GM19035 (cell line): ENCODE data around the gene GRAP2.
"Not testable (repeated sequence)": the region's sequence is repeated elsewhere in the genome, so short reads cannot be mapped to it uniquely, and the experiment has no call there.

Source experiments
- ATAC-seq: cut with Tn5 transposase; IDR thresholded peaks from one replicate; pipeline ENCODE4 v1.9.1; 2021; ENCODE audit not compliant: unreplicated experiment

Gene GRAP2

GRCh38 chr22:39991159-39991860 is 90.4 kb downstream of the GRAP2 start:
- ATAC-seq, result no peak

DNA sequence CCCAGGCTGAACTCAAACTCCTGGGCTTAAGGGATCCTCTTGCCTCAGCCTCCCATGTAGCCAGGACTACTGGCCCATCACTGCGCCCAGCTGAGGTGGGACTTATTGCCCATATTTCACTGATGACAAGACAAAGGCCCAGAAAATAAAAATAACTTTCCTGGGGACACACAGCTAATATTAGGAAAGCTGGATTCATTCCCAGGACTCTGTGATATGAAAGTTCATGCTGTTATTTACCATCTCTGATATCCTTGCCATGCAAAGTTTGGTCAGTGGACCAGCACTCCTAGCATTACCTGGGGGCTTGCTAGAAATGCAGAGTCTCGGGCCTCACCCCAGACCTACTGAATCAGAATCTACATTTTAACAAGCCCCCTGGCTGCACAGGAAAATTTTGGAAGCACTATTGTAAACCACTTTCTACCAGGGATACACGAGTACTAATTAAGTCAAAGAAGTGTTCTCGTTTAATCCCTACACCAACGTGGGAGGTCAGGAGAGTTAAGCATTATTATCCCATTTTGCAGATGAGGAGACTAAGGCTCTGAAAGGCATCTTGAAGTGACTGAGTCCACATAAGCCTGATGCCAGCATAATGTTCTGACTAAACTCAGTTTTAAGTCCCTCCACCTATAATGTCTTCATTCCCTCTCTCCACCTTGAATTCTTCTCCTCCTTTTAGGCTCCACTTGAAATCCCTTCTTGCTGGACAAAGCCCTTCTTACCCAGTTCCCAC is 91.4 kb downstream of the GRAP2 start:
- ATAC-seq, result no peak

DNA sequence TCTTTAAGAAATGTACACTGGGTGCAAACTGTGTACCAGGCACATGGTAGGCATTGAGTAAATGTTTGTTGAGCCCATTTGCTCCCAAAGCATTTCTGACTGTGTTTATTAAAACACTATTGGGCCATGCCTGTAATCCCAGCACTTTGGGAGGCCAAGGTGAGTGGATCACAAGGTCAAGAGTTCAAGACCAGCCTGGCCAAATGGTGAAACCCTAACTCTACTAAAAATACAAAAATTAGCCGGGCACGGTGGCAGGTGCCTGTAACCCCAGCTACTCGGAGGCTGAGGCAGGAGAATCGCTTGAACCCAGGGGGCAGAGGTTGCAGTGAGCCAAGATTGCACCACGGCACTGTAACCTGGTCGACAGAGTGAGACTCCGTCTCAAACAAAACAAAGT is 92.0 kb downstream of the GRAP2 start:
- ATAC-seq, result not testable (repeated sequence)

DNA sequence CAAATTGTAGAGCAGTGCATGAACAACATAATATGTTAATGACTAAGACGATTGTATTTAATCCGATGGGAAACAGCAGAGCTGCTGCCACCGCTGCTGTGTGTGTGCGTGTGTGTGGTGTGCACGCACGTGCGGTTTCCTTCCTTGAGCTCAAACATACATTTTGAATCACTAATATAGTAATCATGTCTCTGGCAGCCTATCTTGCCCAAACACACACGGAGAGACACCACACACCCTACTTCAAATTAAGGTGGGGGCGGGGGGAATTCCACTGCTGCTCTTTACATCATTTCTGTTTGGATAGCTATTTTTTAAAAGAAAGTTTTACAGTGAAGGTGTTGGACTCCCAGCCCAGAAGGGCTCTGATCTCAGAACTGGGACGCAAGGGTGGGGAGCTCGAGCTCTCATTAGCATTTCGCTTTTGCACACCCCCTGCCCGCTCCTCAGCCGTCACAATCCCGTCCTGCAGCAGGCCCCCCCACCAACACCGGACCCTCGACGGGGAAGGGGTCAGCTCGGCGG is 93.2 kb downstream of the GRAP2 start:
- no peak for ATAC-seq

GRCh38 chr22:39994566-39995392 is 93.9 kb downstream of the GRAP2 start, which contains the start of gene FAM83F:
Gene FAM83F, plus strand, starts transcription at chr22:39994954. Its CDS starts 89 bp downstream, at chr22:39995043.
- ATAC-seq, result no peak

DNA sequence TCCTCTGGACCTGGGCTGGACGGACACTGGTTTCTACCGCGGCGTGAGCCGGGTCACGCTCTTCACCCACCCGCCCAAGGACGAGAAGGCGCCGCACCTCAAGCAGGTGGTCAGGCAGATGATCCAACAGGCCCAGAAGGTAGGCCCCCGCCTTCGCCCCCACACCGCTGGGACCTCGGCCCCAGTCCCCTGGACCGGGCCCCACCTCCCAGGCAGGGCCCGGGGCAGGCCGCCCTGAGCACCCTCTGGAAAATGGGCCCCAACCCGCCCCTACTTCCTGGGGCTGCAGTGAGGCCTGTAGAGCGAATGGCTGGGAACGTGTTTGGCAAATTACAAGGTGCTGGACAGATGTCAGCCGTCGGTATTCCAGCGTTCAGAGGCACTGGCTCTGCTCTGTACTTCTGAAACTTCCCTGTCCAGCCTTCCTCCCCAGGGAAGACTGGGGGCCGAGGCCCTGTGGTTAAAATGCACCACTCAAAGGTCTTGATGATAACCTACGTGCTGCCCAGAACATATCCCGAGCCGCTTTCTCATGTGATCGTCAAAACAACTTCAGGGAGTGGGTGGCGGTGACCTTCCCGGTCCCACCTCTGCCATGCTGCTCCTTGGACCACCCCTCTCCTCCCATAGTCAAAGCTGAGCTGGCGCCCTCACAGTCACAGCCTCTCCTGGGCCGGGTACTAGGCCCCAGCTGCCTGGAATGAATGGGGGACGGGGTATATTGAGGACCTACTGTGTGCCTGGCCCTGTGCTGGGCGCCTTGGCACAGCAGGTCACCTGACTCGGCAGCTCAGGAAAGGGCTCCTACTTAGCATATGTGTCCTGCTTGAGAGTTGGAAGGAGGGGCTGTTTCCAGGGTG is 94.7 kb downstream of the GRAP2 start:
- ATAC-seq, result no peak

GRCh38 chr22:39996732-39997131 is 95.8 kb downstream of the GRAP2 start:
- no peak for ATAC-seq

- ATAC-seq, result no peak
Measured at GRCh38 chr22:39997421-39997820, 96.5 kb downstream of the GRAP2 start.

- no peak for ATAC-seq
Measured at GRCh38 chr22:39997939-39998726, 97.2 kb downstream of the GRAP2 start.

DNA sequence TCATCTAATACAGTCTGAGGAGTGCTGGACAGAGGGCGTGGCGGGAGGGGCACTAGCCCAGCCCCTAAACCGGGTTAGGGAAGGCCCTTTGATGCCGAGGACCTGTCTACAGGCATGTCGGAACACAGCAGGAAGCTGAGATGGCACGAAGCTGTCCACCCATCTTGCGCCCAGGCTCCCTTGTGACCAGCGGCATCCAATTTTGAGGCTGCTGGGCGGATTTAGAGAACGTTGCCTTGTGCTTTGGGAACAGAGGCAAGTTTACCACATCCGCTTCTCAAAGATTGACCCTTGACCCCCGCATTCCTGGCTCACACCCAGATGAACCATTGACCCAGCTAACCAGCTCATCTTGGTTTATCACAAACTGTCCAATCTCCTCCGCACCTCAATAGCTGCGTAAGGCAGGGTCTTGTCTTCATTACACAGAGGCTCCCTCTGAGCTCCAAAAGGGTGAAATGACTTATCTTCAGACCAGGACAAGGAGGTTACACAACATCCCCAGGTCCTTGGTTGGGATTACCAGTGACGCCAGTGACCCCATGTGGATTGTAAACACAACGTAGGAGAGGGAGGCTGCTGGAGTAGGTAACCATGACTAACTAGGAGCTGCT is 98.4 kb downstream of the GRAP2 start:
- no peak for ATAC-seq

DNA sequence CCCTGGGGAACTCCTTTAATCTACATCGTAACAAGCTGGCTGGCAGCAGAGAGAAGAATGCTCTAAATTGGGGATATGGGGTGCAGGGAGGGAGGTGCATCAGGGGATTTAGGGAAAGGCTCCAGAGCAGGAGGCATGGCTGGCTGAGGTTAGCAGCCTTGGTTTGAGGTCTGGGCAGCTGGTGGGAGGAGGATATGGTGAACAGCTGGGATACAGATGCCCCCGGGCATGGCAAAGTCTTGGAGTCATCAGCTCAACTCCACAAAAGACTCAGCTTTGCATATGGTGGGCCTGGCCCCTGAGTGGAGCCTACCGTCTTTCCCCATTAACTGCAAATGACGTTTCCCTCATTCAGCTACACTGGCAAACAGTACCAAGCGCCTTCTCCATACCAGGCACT is 99.3 kb downstream of the GRAP2 start:
- no peak for ATAC-seq

- ATAC-seq, result no peak
Measured at GRCh38 chr22:40001106-40001505, 100.2 kb downstream of the GRAP2 start.

DNA sequence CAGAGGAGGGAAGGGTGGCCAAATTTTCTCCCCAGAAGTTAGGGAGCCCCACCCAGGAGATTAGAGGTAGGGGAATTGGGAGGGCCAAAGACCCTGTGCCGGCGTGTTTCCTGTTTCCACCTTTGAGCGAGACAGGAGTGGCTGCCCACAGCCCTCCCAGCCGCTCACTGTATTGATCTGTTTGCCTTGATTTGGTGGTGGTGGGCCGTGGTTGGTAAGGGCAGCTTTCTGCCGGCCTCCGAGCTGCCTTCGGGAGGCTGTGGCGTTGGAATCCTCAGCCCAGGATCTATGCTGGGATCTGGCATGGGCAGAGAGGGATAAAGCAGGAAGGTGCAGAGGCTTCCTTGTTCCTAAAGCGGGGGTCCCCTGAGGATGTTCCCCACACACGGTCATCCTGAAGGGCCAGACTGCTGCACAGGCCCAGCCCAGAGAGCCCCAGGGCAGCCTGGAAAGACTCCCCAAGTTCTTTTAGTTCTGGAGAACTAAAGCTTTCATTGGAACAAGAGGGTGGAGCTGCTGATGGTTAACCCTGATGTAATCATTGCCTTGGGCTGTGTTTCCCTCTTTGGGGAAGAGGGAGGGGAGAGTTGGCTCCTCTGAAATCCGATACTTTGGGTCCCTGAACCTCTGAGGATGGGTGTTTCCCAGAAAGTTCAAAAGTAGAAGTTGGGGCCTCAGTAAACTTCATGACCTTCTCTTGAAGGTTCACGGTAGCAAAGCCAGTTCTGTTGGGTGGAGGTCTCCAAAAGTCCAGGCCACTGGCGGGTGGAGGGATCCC is 101.1 kb downstream of the GRAP2 start:
- ATAC-seq, result no peak

DNA sequence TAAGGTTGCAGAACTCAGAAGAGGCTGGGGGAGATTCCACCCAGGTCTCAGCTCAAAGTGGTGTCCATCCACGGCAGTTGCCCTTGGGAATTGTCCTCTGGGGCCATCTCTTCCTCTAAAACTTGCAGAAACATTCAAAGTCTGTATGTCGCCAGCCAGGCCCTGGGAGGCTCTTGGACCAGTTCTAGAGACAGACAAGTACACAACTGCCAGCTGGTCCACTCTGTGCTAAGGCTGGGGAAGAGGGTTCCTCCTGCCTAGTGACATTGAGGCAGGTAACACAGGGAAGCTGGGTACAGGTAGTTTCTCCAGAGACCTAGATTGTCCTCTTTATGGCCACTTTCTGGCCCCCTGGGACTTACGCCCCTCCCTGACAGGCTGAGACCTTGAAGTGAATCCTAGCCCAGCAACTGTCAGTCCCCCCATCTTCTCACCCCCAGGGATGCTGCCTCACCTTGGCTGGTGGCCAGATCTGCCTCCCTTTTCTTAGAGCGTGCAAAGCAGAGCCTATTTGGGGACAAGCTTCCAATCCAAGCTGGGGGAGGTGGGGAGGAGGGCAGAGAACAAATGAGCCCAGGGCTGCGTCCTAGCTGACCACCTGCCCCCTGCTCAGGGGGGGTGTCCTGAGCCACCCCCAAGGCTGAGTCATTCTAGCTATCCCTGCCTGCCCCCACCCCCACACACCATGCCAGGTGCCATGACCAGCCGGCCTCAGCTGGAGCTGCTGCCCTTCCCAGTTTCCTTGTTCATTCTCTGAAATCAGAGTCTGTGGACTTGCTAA is 102.2 kb downstream of the GRAP2 start:
- no peak for ATAC-seq

- no peak for ATAC-seq
Measured at GRCh38 chr22:40004836-40005235, 104.0 kb downstream of the GRAP2 start.

DNA sequence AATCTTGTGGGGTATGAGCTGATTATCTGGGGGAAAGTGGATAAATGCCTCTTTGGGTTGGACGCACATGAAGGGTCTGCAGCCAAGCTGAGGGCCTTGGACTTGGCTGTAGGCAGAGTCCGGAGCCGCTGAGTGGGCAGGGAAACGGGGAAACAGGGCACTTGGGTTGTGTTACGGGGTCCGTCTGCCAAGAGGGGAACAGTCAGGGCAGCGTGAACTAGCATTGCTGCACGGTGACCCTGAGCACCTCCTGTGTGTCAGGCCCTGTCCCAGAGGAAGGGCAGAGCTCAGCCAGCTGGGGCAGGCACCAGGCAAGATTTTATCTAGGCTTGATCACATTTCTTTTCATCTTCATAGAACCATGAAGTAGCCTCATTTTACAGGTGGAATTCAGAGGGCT is 105.8 kb downstream of the GRAP2 start:
- no peak for ATAC-seq

GRCh38 chr22:40007853-40008710 is 107.2 kb downstream of the GRAP2 start:
- ATAC-seq, result no peak
